K562 (cell line): ENCODE data around the gene PEDS1. TPM values are rescaled to one million over a fixed set of nuclear protein-coding genes. Genes with fewer than 3 reads are reported as not detected.

Experiments
- ATAC-seq: fragments of 200-7000 bp; cut with Tn5 transposase; 3 replicates; pipeline ENCODE4 v1.9.1; 2020; ENCODE audit warnings: moderate library complexity
- BruUV-seq: library from RNA; stranded (reverse); fragments of 400-500 nt; replicated peaks from 2 replicates; lab custom pipeline; 2021; lab: Mats Ljungman, UMichigan
- CTCF ChIA-PET: fragments of 300-600 bp; formaldehyde crosslinking; extraction: SDS; loops from one replicate; lab custom pipeline; 2021; ENCODE audit warnings: low intra/inter-chr PET ratio; lab: Yijun Ruan, JAX
- POLR2A ChIA-PET: fragments of 300-600, 350-650 bp; sonication (Branson Sonifier 250); formaldehyde crosslinking; extraction: SDS; loops from one replicate; lab custom pipeline; 2021; ENCODE audit warnings: antibody characterized with exemption, inconsistent platforms; lab: Yijun Ruan, JAX
- DNase-seq, 4 experiments: peaks; one replicate each; pipeline versions ENCODE4 v3.0.0 to v3.0.0-alpha.2; 2011 to 2018; ENCODE audit warnings: low spot score in 3 of 4, mixed read lengths in 3 of 4; ENCODE audit errors: extremely low read depth in 1 of 4
- FAIRE-seq: peaks from 2 replicates; lab custom pipeline; 2011; peaks lifted over from hg19 to GRCh38; lab: Jason Lieb, UNC
- H2AFZ ChIP-seq: 2 replicates; pipeline ENCODE4 v1.6.0; 2011; ENCODE audit warnings: low read depth, low read length, control low read depth, inconsistent platforms
- H3K27ac ChIP-seq: fragments of 200-600 bp; 3 replicates; pipeline ENCODE4 v1.8.0; 2011; ENCODE audit warnings: low read depth, mild to moderate bottlenecking, control low read depth, inconsistent platforms, low read length, moderate library complexity, mixed read lengths; ENCODE audit errors: extremely low read depth
- H3K27me3 ChIP-seq, 2 experiments: fragments of 300-600 bp in 1 of 2; 2 replicates in 1 of 2; 3 replicates in 1 of 2; pipeline versions ENCODE4 v1.6.0 to v1.8.0; 2011; ENCODE audit warnings: inconsistent platforms in 2 of 2, low read length in 2 of 2, mild to moderate bottlenecking in 1 of 2, mixed read lengths in 1 of 2, moderate library complexity in 1 of 2; ENCODE audit not compliant: control insufficient read depth in 2 of 2, insufficient read depth in 2 of 2
- H3K36me3 ChIP-seq: fragments of 300-600 bp; 3 replicates; pipeline ENCODE4 v1.8.0; 2011; ENCODE audit warnings: mild to moderate bottlenecking, low read length, inconsistent platforms; ENCODE audit not compliant: control insufficient read depth, insufficient read depth
- H3K4me1 ChIP-seq, 2 experiments: fragments of 200-600 bp in 1 of 2; replicated peaks in 1 of 2; 2 replicates in 1 of 2; 3 replicates in 1 of 2; pipeline versions ENCODE4 v1.5.1 to v1.8.0; 2011; ENCODE audit warnings: inconsistent platforms in 2 of 2, low read length in 2 of 2, mild to moderate bottlenecking in 1 of 2, mixed read lengths in 1 of 2, moderate library complexity in 1 of 2; ENCODE audit not compliant: control insufficient read depth in 2 of 2, insufficient read depth in 2 of 2
- H3K4me2 ChIP-seq: 2 replicates; pipeline ENCODE4 v1.6.1; 2011; ENCODE audit warnings: low read length, control low read depth, inconsistent platforms, mixed read lengths; ENCODE audit not compliant: insufficient read depth
- H3K4me3 ChIP-seq: fragments of 200-600 bp; sonication (generic), shearing (Covaris generic); 2 replicates; pipeline ENCODE4 v1.5.1; 2016; ENCODE audit warnings: control low read depth, inconsistent platforms
- H3K79me2 ChIP-seq: fragments of 200-600 bp; 3 replicates; pipeline ENCODE4 v1.8.0; 2011; ENCODE audit warnings: low read length, inconsistent platforms; ENCODE audit not compliant: control insufficient read depth, insufficient read depth
- H3K9ac ChIP-seq, 2 experiments: 2 replicates each; pipeline versions ENCODE4 v1.6.0 to v1.6.1; 2011; ENCODE audit warnings: low read depth in 2 of 2, low read length in 2 of 2, control low read depth in 1 of 2, inconsistent platforms in 1 of 2, mild to moderate bottlenecking in 1 of 2, mixed read lengths in 1 of 2; ENCODE audit not compliant: insufficient read depth in 1 of 2
- H3K9me1 ChIP-seq: one replicate; pipeline ENCODE4 v1.6.0; 2011; ENCODE audit warnings: inconsistent platforms, mild to moderate bottlenecking, low read length, moderate library complexity; ENCODE audit not compliant: control insufficient read depth, insufficient read depth
- H3K9me3 ChIP-seq: replicated peaks from 2 replicates; pipeline ENCODE4 v1.5.1; 2011; ENCODE audit warnings: low read depth, low read length, inconsistent platforms; ENCODE audit not compliant: control insufficient read depth, insufficient read depth
- H4K20me1 ChIP-seq: replicated peaks from 2 replicates; pipeline ENCODE4 v1.6.1; 2011; ENCODE audit warnings: low read length, inconsistent platforms, mixed read lengths; ENCODE audit not compliant: control insufficient read depth, insufficient read depth
- CHCHD3 ChIP-seq: fragments of 250-450 bp; sonication (Bioruptor Pico); IDR thresholded peaks from 2 replicates; pipeline ENCODE4 v2.1.2; 2022; ENCODE audit warnings: mild to moderate bottlenecking
- DDX20 ChIP-seq: fragments of 450-650 bp; IDR thresholded peaks from 2 replicates; pipeline ENCODE4 v1.6.1; 2016; ENCODE audit warnings: missing genetic modification characterization, low read depth, mild to moderate bottlenecking, missing compliant biosample characterization, moderate library complexity
- ESRRA ChIP-seq: fragments of 450-650 bp; IDR thresholded peaks from 2 replicates; pipeline ENCODE4 v1.6.1; 2014; ENCODE audit warnings: low read depth, mild to moderate bottlenecking, moderate library complexity, borderline replicate concordance
- EWSR1 ChIP-seq: fragments of 450-650 bp; IDR thresholded peaks from 2 replicates; pipeline ENCODE4 v1.6.1; 2018; ENCODE audit warnings: borderline replicate concordance, mild to moderate bottlenecking, low read depth, moderate library complexity; ENCODE audit not compliant: partially characterized antibody
- JUNB ChIP-seq: fragments of 450-650 bp; formaldehyde crosslinking; conservative IDR thresholded peaks from 2 replicates; pipeline ENCODE4 v1.4.0; 2020; ENCODE audit warnings: mild to moderate bottlenecking
- KDM1A ChIP-seq, 2 experiments: fragments of 450-650 bp; IDR thresholded peaks; 2 replicates each; pipeline ENCODE4 v1.6.1; 2016; ENCODE audit warnings: mild to moderate bottlenecking in 2 of 2
- MTA2 ChIP-seq: fragments of 450-650 bp; IDR thresholded peaks from 2 replicates; pipeline ENCODE4 v1.6.1; 2016; ENCODE audit warnings: low read depth
- ZNF668 ChIP-seq: fragments of 250-450 bp; sonication (Bioruptor Pico); IDR thresholded peaks from 2 replicates; pipeline ENCODE4 v1.8.0; 2022; ENCODE audit warnings: mild to moderate bottlenecking, inconsistent platforms
- WGBS: fragments of 100-300 bp; shearing (Covaris generic); methylation state at CpG from one replicate; pipeline ENCODE4 v1.1.6; 2016; ENCODE audit warnings: low coverage, mixed read lengths; ENCODE audit not compliant: insufficient coverage; ENCODE audit errors: missing lambda C conversion rate; 5-methylcytosine and 5-hydroxymethylcytosine counted together
- in situ Hi-C: fragments of 300-500 bp; cut with MboI; formaldehyde crosslinking; loops from 4 replicates; pipeline ENCODE4 v1.15.0; 2018; ENCODE audit warnings: inconsistent platforms, mixed read lengths
- intact Hi-C: fragments of 100-400 bp; cut with micrococcal nuclease; formaldehyde crosslinking; loops from 2 replicates; pipeline ENCODE4 v1.14.2; 2022
- polyA plus RNA-seq, 8 experiments: library from polyadenylated mRNA; depleted of rRNA in 4 of 8; stranded (reverse) in 5 of 8; unstranded in 3 of 8; fragments of >200 nt; fragmentation: Nextera tagmentation in 2 of 8; fragmentation: Illumina TruSeq in 1 of 8; extraction: Ambion mirVana in 2 of 8; extraction: Trizol in 1 of 8; gene quantifications; 2 replicates each; pipeline versions ENCODE4 v1.2.1 to v1.2.3, GENCODE V29; 2011 to 2014; ENCODE audit warnings: inconsistent platforms in 1 of 8, missing spikeins in 1 of 8
- total RNA-seq, 7 experiments: library from RNA; depleted of rRNA in 6 of 7; stranded (reverse); fragments of >200 nt in 6 of 7; fragmentation: Illumina TruSeq in 2 of 7; extraction: Trizol in 2 of 7; gene quantifications; 2 replicates each; pipeline versions ENCODE4 v1.2.1 to v1.2.3, GENCODE V29; 2011 to 2021; ENCODE audit warnings: low replicate concordance in 1 of 7
- TF ChIP-seq, protein P1 (sequence below): sonication (generic); formaldehyde crosslinking; IDR thresholded peaks from 2 replicates; pipeline ENCODE4 v1.8.0; 2023; ENCODE audit warnings: mild to moderate bottlenecking, missing genetic modification reagents
- TF ChIP-seq, protein P2 (sequence below): sonication (generic); formaldehyde crosslinking; IDR thresholded peaks from 2 replicates; pipeline ENCODE4 v1.8.0; 2022; ENCODE audit warnings: mild to moderate bottlenecking, missing genetic modification reagents

Gene PEDS1
- total and polyA plus RNA-seq, 9 of the 15 experiments (the other 6 are each of a cell fraction or from before 2014, with no cell fraction given) = 2.9 to 38.5 (median 24.2) TPM

DNA sequence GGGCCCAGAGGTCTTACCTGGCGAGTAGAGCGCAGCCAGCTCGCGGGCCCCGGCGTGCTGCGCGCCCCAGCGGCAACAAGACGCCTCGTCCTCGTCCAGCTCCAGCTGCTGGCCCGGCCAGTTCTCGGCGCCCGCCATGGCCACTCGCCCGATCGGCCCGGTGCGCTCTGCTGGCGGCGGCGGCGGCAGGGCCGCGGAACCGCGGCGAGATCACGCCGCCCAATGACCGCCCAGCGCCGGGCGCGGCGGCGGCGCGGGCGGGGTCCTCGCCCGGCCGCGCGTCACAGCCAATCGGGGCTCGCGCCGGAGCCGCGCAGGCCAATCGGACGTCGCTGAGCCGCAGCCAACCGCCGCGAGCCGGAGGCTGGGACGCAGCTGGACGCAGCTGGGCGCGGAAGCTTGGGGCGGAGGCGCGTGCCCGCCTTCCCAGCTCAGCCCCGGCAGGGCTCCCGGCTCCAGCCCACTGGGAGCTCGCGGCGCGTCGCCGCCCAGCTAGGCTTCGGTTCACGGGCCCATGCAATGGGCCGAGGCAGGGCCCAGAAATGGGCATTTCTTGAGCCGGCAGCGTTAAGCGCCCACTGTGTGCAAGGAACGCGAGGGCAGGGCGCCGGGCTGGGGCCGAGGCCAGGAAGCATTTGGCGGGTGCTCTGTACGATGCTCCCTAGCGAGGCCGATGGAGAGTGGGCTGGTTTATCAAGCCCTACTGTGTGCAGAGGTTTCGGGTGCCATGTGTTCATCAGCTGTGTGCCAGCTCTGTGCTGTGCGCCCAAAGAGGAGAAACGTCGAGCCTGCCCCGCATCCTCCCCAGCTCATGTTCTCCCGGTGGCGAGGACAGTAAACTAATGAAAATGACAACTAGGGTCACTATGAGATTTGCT, at the start of gene PEDS1 (continued):
- TF ChIP-seq, protein P1, sequence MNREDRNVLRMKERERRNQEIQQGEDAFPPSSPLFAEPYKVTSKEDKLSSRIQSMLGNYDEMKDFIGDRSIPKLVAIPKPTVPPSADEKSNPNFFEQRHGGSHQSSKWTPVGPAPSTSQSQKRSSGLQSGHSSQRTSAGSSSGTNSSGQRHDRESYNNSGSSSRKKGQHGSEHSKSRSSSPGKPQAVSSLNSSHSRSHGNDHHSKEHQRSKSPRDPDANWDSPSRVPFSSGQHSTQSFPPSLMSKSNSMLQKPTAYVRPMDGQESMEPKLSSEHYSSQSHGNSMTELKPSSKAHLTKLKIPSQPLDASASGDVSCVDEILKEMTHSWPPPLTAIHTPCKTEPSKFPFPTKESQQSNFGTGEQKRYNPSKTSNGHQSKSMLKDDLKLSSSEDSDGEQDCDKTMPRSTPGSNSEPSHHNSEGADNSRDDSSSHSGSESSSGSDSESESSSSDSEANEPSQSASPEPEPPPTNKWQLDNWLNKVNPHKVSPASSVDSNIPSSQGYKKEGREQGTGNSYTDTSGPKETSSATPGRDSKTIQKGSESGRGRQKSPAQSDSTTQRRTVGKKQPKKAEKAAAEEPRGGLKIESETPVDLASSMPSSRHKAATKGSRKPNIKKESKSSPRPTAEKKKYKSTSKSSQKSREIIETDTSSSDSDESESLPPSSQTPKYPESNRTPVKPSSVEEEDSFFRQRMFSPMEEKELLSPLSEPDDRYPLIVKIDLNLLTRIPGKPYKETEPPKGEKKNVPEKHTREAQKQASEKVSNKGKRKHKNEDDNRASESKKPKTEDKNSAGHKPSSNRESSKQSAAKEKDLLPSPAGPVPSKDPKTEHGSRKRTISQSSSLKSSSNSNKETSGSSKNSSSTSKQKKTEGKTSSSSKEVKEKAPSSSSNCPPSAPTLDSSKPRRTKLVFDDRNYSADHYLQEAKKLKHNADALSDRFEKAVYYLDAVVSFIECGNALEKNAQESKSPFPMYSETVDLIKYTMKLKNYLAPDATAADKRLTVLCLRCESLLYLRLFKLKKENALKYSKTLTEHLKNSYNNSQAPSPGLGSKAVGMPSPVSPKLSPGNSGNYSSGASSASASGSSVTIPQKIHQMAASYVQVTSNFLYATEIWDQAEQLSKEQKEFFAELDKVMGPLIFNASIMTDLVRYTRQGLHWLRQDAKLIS (CRISPR knock-in tag) = no peak; the same call in 1 of the 2 replicates
- TF ChIP-seq DDX20 (tag) = no peak
- TF ChIP-seq CHCHD3 = no peak
- no peak; a peak in 1 of 4 replicates for TF ChIP-seq KDM1A (IDR thresholded peaks at IDR 0.05)
- TF ChIP-seq MTA2 = no peak

DNA sequence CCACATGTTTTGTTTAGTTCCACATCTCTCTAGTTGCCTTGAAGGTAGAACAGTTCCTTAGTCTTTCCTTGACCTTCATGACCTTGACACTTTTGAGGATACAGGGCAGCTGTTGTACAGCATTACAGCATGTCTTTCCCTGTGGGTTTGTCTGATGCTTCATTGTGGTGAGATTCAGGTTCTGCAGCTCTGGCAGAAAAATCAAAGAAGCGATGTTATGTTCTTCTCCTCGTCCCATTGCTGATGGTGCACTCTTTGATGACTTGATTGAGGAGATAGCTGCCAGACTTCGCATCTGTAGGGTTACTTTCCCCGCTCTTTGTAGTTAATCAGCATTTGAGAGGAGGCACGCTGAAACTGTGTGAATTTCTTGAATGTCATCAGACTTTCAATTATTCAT, 49.2 kb upstream of the PEDS1 start:
- Histone ChIP-seq H3K36me3 (no peaks in the 10 kb centered on the region), H3K9me1 (no peaks in the 10 kb centered on the region), H3K4me3 (no peak overlapping the region), H3K27me3 (0 out of 5 replicates have a peak, but pooled peaks cover 4 to 5% of the 10 kb centered on the region in 2 experiments), H3K4me1 (peaks cover 0 to 13% of the 10 kb centered on the region in 2 experiments; a peak in 2 of 5 replicates), H3K4me2 (no peak overlapping the region), H3K9me3 (no peaks in the 10 kb centered on the region; the same call in 1 of the 2 replicates), H3K79me2 (no peaks in the 10 kb centered on the region), H2AFZ (no peak overlapping the region), H3K9ac (no peak overlapping the region), H3K27ac (no peak overlapping the region), H4K20me1 (no peaks in the 10 kb centered on the region)
- ATAC-seq (no peak), FAIRE-seq (no peak), DNase-seq (no peak)
- CTCF ChIA-PET = no interaction called here
- WGBS = 28% methylated on average over 5 of the region's 5 CpGs
- POLR2A ChIA-PET = interaction anchor here (1.2 to 2.6 kb wide), 3 partner anchors 8 to 225 kb away, joined by 3 to 11 read pairs (median 7); no protein-coding TSS in a partner anchor
- no TSS peak for BruUV-seq
- TF ChIP-seq JUNB (no peak), EWSR1 (no peak), ZNF668 (CRISPR knock-in tag) (no peak), ESRRA (peak; percentile 85)
- TF ChIP-seq, protein P2, sequence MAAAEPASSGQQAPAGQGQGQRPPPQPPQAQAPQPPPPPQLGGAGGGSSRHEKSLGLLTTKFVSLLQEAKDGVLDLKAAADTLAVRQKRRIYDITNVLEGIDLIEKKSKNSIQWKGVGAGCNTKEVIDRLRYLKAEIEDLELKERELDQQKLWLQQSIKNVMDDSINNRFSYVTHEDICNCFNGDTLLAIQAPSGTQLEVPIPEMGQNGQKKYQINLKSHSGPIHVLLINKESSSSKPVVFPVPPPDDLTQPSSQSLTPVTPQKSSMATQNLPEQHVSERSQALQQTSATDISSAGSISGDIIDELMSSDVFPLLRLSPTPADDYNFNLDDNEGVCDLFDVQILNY (CRISPR knock-in tag) = no peak
- intact Hi-C loops = no loop called here
- in situ Hi-C loops = no loop called here
